Measurements from ENCODE around the gene VCX3B.

- TF ChIP-seq, protein P1, sequence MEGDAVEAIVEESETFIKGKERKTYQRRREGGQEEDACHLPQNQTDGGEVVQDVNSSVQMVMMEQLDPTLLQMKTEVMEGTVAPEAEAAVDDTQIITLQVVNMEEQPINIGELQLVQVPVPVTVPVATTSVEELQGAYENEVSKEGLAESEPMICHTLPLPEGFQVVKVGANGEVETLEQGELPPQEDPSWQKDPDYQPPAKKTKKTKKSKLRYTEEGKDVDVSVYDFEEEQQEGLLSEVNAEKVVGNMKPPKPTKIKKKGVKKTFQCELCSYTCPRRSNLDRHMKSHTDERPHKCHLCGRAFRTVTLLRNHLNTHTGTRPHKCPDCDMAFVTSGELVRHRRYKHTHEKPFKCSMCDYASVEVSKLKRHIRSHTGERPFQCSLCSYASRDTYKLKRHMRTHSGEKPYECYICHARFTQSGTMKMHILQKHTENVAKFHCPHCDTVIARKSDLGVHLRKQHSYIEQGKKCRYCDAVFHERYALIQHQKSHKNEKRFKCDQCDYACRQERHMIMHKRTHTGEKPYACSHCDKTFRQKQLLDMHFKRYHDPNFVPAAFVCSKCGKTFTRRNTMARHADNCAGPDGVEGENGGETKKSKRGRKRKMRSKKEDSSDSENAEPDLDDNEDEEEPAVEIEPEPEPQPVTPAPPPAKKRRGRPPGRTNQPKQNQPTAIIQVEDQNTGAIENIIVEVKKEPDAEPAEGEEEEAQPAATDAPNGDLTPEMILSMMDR (IDR thresholded peaks at IDR 0.05): no peak
- no peak for TF ChIP-seq POLR2A (IDR thresholded peaks at IDR 0.05)
Measured at GRCh38 chrX:8504451-8504850, 39.8 kb downstream of the VCX3B start.
